GM06990 (cell line): ENCODE data around the gene B3GALT4.
A peak's percentile ranks its signal among the peaks of the same experiment; 100 is the strongest.

Experiments used
- DNase-seq: peaks from one replicate; pipeline ENCODE4 v3.0.0-alpha.2; 2011; ENCODE audit not compliant: insufficient read length; ENCODE audit errors: extremely low read depth
- H3K27me3 ChIP-seq: replicated peaks from 2 replicates; pipeline ENCODE4 v1.6.0; 2011; ENCODE audit warnings: low read length; ENCODE audit not compliant: control insufficient read depth, insufficient read depth
- H3K36me3 ChIP-seq: 2 replicates; pipeline ENCODE4 v1.5.1; 2011; ENCODE audit warnings: low read length; ENCODE audit not compliant: control insufficient read depth, insufficient read depth
- H3K4me3 ChIP-seq: replicated peaks from 2 replicates; pipeline ENCODE4 v1.5.1; 2011; ENCODE audit warnings: low read depth, mild to moderate bottlenecking, control low read depth, low read length
- TF ChIP-seq, protein P1 (sequence below): IDR thresholded peaks from 2 replicates; pipeline ENCODE4 v1.5.1; 2011; ENCODE audit warnings: low read length, control low read depth, mild to moderate bottlenecking, inconsistent platforms; ENCODE audit not compliant: insufficient read depth, poor library complexity, severe bottlenecking

The B3GALT4 gene

DNA sequence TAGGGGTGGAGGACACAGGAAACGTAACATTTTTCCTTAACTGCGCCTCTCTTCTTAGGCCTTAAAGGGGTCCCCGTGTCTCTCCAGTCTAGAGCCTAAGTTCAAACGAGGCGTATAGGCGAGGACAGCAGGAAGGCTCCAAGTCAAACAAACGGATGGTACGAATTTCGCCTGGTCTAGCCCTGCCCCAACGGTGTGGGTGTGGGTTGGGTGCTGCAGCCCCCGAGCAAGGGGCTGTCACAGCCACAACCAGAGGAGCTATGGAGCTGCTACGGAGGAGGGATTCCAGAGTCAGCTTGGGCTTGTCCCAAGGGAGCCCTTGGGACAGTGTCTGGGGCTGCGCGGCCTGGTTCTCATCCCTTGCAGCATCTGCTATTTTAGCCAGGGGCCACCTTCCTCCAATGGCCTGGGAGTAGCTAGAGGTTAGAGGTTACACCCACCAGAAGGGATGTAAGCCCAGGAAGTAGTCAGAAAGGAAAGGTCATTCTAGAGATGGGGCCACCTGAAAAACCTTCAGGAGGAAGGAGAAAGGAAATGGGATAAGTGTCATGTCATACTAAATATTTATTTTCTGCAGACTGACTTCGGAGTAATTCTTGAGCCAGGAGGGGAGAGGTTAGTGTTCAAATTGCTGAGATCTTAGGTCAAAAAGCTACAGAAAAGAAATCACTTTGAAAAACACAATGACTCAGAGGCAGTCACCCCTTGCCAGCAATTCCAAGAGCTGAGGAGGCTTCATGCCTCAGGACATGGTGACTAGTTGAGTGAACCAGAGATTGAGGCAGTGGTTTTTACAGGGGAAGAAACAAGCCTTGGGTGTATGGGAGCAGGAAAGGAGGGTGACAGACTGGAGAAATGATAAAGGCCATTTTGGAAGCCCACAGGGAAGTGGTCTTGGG is 26.9 kb upstream of the B3GALT4 start:
- Histone ChIP-seq H3K36me3 (peaks cover 2% of the 10 kb centered on the region), H3K27me3 (no peaks in the 10 kb centered on the region), H3K4me3 (peak overlapping the region; percentile 92)
- TF ChIP-seq, protein P1, sequence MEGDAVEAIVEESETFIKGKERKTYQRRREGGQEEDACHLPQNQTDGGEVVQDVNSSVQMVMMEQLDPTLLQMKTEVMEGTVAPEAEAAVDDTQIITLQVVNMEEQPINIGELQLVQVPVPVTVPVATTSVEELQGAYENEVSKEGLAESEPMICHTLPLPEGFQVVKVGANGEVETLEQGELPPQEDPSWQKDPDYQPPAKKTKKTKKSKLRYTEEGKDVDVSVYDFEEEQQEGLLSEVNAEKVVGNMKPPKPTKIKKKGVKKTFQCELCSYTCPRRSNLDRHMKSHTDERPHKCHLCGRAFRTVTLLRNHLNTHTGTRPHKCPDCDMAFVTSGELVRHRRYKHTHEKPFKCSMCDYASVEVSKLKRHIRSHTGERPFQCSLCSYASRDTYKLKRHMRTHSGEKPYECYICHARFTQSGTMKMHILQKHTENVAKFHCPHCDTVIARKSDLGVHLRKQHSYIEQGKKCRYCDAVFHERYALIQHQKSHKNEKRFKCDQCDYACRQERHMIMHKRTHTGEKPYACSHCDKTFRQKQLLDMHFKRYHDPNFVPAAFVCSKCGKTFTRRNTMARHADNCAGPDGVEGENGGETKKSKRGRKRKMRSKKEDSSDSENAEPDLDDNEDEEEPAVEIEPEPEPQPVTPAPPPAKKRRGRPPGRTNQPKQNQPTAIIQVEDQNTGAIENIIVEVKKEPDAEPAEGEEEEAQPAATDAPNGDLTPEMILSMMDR: no peak
- DNase-seq: no peak

DNA sequence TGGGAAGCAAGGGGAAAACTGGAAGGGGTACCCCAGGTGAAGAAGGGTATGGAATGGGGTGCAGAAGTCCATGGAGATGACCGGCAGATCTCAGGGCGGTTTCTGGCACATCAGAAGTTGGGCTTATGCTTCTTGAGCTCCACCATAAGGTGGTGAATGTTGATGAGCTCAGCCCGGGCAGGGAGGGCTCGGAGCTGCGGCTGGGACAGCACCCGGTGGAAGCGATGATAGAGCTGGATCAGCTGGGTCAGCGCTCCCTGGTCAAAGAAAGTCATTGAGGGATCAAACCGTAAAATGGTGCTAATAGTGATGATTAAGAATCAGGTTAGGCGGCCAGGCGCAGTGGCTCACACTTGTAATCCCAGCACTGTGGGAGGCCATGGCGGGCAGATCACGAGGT is 26.2 kb upstream of the B3GALT4 start:
- H3K27me3 ChIP-seq: no peaks in the 10 kb centered on the region
- TF ChIP-seq, protein P1: no peak
- peaks cover 2% of the 10 kb centered on the region for H3K36me3 ChIP-seq
- no peak for DNase-seq
- H3K4me3 ChIP-seq: no peak overlapping the region

- DNase-seq: no peak
- H3K36me3 ChIP-seq: peaks cover 2% of the 10 kb centered on the region
- TF ChIP-seq, protein P1: no peak
These were observed 25.4 kb upstream of the B3GALT4 start for GRCh38 chr6:33251395-33252012.

GRCh38 chr6:33252759-33253158 is 24.2 kb upstream of the B3GALT4 start:
- Histone ChIP-seq H3K36me3 (peaks cover 2% of the 10 kb centered on the region), H3K4me3 (no peak overlapping the region), H3K27me3 (no peaks in the 10 kb centered on the region)
- no peak for DNase-seq
- TF ChIP-seq, protein P1: no peak

More at GRCh38 chr6:33251395-33252012, 25.4 kb upstream of the B3GALT4 start:
- Histone ChIP-seq H3K4me3 (no peak overlapping the region), H3K27me3 (no peaks in the 10 kb centered on the region)

- no peaks in the 10 kb centered on the region for H3K27me3 ChIP-seq
- no peak overlapping the region for H3K4me3 ChIP-seq
- TF ChIP-seq, protein P1: no peak
- no peak for DNase-seq
- H3K36me3 ChIP-seq: peaks cover 4% of the 10 kb centered on the region
These were observed 22.3 kb upstream of the B3GALT4 start for GRCh38 chr6:33254591-33254990.
